ENCODE measurements around the gene MB21D2. TPM values are rescaled to one million over a fixed set of nuclear protein-coding genes. Genes with fewer than 3 reads are reported as not detected.

MB21D2 gene
- total RNA-seq, 1 donor from 2014 or later: 11.0 TPM

DNA sequence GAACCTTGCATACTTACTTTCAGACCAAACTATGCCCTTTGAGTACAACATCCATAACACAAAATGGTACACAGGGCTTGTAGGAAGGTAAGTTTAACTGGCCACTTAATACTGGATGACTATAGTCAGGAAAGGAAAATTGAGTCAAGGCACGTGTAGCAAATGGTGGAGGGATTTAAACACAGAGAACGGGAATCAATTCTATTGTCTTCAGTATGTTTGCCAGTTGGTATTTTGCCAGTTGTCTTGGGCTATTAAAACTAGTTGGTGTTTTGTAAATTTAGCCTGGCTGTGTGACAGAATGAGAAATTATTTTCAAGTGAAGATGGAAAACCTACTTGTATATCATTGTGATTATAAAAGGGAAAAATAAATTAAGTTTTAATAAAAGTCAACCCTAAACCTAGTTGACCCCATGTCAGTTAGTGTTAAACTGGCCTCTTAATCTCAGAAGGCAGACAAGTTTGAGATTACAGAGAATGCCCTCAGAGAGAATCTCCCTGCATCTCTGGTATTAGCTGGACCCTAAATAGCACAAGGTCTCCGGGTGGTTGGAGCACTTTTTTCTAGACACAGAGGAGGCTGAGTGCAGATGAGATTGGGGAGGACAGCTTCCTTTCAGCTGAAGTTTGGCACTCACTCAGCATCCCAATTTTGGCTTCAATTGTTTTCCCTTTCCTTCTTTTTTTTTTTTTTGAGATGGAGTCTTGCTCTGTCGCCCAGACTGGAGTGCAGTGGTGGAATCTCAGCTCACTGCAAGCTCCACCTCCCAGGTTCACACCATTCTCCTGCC lies 91.2 kb downstream of the MB21D2 start:
- TF ChIP-seq EZH2 (IDR thresholded peaks at IDR 0.05; ENCODE audit: insufficient read depth, low read length): no peak
- TF ChIP-seq, protein P1, sequence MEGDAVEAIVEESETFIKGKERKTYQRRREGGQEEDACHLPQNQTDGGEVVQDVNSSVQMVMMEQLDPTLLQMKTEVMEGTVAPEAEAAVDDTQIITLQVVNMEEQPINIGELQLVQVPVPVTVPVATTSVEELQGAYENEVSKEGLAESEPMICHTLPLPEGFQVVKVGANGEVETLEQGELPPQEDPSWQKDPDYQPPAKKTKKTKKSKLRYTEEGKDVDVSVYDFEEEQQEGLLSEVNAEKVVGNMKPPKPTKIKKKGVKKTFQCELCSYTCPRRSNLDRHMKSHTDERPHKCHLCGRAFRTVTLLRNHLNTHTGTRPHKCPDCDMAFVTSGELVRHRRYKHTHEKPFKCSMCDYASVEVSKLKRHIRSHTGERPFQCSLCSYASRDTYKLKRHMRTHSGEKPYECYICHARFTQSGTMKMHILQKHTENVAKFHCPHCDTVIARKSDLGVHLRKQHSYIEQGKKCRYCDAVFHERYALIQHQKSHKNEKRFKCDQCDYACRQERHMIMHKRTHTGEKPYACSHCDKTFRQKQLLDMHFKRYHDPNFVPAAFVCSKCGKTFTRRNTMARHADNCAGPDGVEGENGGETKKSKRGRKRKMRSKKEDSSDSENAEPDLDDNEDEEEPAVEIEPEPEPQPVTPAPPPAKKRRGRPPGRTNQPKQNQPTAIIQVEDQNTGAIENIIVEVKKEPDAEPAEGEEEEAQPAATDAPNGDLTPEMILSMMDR (IDR thresholded peaks at IDR 0.05; ENCODE audit: insufficient read depth, low read depth, low read length): no peak
- Mint-ChIP-seq H3K4me3 (ENCODE audit: unreplicated experiment) (no peak overlapping the region), H3K36me3 (ENCODE audit: low read depth, unreplicated experiment) (no peaks in the 10 kb centered on the region), H3K4me1 (ENCODE audit: low read depth, unreplicated experiment) (peaks cover 17% of the 10 kb centered on the region), H3K9me3 (ENCODE audit: unreplicated experiment) (no peaks in the 10 kb centered on the region), H3K27ac (ENCODE audit: unreplicated experiment) (no peak overlapping the region), H3K27me3 (ENCODE audit: low read depth, unreplicated experiment) (no peaks in the 10 kb centered on the region)
- no peaks in the 10 kb centered on the region for H3K27me3 ChIP-seq (ENCODE audit: insufficient read depth, low read length)
- peaks cover 78% of the 10 kb centered on the region for H3K79me2 ChIP-seq (ENCODE audit: insufficient read depth, low read length)
- H2AFZ ChIP-seq (ENCODE audit: low read depth, low read length): no peak overlapping the region
- no peak overlapping the region for H3K9ac ChIP-seq (ENCODE audit: low read length)
- no peak for FAIRE-seq
- H3K4me1 ChIP-seq (ENCODE audit: insufficient read depth, low read length): peaks cover 16% of the 10 kb centered on the region
- DNase-seq (ENCODE audit: low read depth): no peak
- no peak overlapping the region for H3K4me2 ChIP-seq (ENCODE audit: low read length)
- H3K36me3 ChIP-seq (ENCODE audit: insufficient read depth, low read length): no peaks in the 10 kb centered on the region
- no peak overlapping the region for H3K4me3 ChIP-seq (ENCODE audit: insufficient read depth, low read depth, low read length)
- peaks cover 9% of the 10 kb centered on the region for H4K20me1 ChIP-seq (ENCODE audit: insufficient read depth, low read length)
- H3K27ac ChIP-seq (ENCODE audit: low read depth, low read length): no peak overlapping the region
- no peaks in the 10 kb centered on the region for H3K9me3 ChIP-seq (ENCODE audit: insufficient read depth, low read depth, low read length)

DNA sequence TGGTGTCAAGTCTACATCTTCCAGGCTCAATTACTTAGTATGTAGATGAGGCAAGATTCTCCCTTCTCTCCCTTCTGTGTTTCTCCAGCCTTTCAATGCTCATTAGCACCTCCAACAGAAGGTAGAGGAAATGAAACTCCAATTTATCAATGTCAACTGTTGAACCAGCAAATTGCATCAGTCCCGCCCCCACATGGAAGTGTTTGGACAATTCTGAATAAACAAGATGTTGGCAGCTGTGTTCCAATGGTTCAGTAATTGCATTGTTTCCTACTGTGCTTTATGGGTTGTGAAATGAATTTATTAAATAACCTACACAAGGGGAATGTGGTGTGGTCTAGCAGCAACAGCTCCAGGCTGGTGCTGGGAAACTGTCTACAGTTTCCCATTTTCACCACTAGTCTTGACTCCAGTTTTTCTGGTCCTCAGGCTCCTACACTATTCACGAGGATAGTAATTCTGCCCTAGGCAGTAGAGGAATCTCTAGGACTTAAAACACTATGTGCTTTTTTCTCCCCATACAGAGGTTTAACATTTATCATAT lies 91.9 kb downstream of the MB21D2 start:
- Histone ChIP-seq H3K36me3 (ENCODE audit: insufficient read depth, low read length) (no peaks in the 10 kb centered on the region), H3K4me3 (ENCODE audit: insufficient read depth, low read depth, low read length) (no peak overlapping the region), H3K27ac (ENCODE audit: low read depth, low read length) (no peak overlapping the region), H2AFZ (ENCODE audit: low read depth, low read length) (no peak overlapping the region), H3K9me3 (ENCODE audit: insufficient read depth, low read depth, low read length) (no peaks in the 10 kb centered on the region), H4K20me1 (ENCODE audit: insufficient read depth, low read length) (peaks cover 9% of the 10 kb centered on the region), H3K4me2 (ENCODE audit: low read length) (no peak overlapping the region), H3K4me1 (ENCODE audit: insufficient read depth, low read length) (peaks cover 9% of the 10 kb centered on the region), H3K79me2 (ENCODE audit: insufficient read depth, low read length) (peaks cover 84% of the 10 kb centered on the region), H3K9ac (ENCODE audit: low read length) (no peak overlapping the region), H3K27me3 (ENCODE audit: insufficient read depth, low read length) (no peaks in the 10 kb centered on the region)
- H3K4me3 Mint-ChIP-seq (ENCODE audit: unreplicated experiment): no peak overlapping the region
- no peaks in the 10 kb centered on the region for H3K36me3 Mint-ChIP-seq (ENCODE audit: low read depth, unreplicated experiment)
- TF ChIP-seq, protein P1 (IDR thresholded peaks at IDR 0.05; ENCODE audit: insufficient read depth, low read depth, low read length): no peak
- TF ChIP-seq EZH2 (IDR thresholded peaks at IDR 0.05; ENCODE audit: insufficient read depth, low read length): no peak
- H3K27ac Mint-ChIP-seq (ENCODE audit: unreplicated experiment): no peak overlapping the region
- no peaks in the 10 kb centered on the region for H3K9me3 Mint-ChIP-seq (ENCODE audit: unreplicated experiment)
- DNase-seq (ENCODE audit: low read depth): peak; percentile 59
- no peak for FAIRE-seq
- H3K4me1 Mint-ChIP-seq (ENCODE audit: low read depth, unreplicated experiment): peaks cover 10% of the 10 kb centered on the region
- H3K27me3 Mint-ChIP-seq (ENCODE audit: low read depth, unreplicated experiment): no peaks in the 10 kb centered on the region

DNA sequence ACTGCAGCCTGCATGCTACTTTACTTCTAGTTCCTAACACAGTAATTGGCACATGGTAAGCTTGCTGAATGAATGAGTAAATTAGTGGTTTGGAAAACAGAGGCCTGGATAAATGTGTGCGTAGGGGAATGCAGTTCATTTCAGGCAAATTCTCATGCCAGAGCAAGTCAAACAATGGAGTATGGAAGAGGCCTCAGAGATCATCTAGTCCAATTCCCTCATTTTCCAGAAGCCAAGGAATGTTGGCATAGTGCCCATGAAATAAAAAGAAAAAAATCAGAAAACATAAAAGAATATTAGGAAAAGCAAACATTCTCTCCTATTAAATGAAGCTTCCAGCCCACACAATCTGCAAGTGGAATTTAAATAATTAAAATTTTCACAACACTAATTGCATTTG lies 92.4 kb downstream of the MB21D2 start:
- H3K36me3 Mint-ChIP-seq (ENCODE audit: low read depth, unreplicated experiment): no peaks in the 10 kb centered on the region
- Histone ChIP-seq H3K4me2 (ENCODE audit: low read length) (no peak overlapping the region), H3K36me3 (ENCODE audit: insufficient read depth, low read length) (no peaks in the 10 kb centered on the region), H3K4me3 (ENCODE audit: insufficient read depth, low read depth, low read length) (no peak overlapping the region), H3K27me3 (ENCODE audit: insufficient read depth, low read length) (no peaks in the 10 kb centered on the region), H3K9ac (ENCODE audit: low read length) (no peak overlapping the region), H3K79me2 (ENCODE audit: insufficient read depth, low read length) (peaks cover 84% of the 10 kb centered on the region), H3K27ac (ENCODE audit: low read depth, low read length) (no peak overlapping the region), H3K4me1 (ENCODE audit: insufficient read depth, low read length) (peaks cover 4% of the 10 kb centered on the region), H4K20me1 (ENCODE audit: insufficient read depth, low read length) (peaks cover 9% of the 10 kb centered on the region), H2AFZ (ENCODE audit: low read depth, low read length) (no peak overlapping the region), H3K9me3 (ENCODE audit: insufficient read depth, low read depth, low read length) (no peaks in the 10 kb centered on the region)
- DNase-seq (ENCODE audit: low read depth) (peak; percentile 61), FAIRE-seq (no peak)
- no peak overlapping the region for H3K4me3 Mint-ChIP-seq (ENCODE audit: unreplicated experiment)
- peaks cover 5% of the 10 kb centered on the region for H3K4me1 Mint-ChIP-seq (ENCODE audit: low read depth, unreplicated experiment)
- no peak overlapping the region for H3K27ac Mint-ChIP-seq (ENCODE audit: unreplicated experiment)
- H3K27me3 Mint-ChIP-seq (ENCODE audit: low read depth, unreplicated experiment): no peaks in the 10 kb centered on the region
- TF ChIP-seq EZH2 (IDR thresholded peaks at IDR 0.05; ENCODE audit: insufficient read depth, low read length): no peak
- TF ChIP-seq, protein P1 (IDR thresholded peaks at IDR 0.05; ENCODE audit: insufficient read depth, low read depth, low read length): no peak
- H3K9me3 Mint-ChIP-seq (ENCODE audit: unreplicated experiment): no peaks in the 10 kb centered on the region
